ENCODE data around the gene DPEP1. TPM values are rescaled to one million over a fixed set of nuclear protein-coding genes. Genes with fewer than 3 reads are reported as not detected.

The DPEP1 gene
- total and polyA plus RNA-seq, 4 donors, result 8.5 TPM; not detected in 3

DNA sequence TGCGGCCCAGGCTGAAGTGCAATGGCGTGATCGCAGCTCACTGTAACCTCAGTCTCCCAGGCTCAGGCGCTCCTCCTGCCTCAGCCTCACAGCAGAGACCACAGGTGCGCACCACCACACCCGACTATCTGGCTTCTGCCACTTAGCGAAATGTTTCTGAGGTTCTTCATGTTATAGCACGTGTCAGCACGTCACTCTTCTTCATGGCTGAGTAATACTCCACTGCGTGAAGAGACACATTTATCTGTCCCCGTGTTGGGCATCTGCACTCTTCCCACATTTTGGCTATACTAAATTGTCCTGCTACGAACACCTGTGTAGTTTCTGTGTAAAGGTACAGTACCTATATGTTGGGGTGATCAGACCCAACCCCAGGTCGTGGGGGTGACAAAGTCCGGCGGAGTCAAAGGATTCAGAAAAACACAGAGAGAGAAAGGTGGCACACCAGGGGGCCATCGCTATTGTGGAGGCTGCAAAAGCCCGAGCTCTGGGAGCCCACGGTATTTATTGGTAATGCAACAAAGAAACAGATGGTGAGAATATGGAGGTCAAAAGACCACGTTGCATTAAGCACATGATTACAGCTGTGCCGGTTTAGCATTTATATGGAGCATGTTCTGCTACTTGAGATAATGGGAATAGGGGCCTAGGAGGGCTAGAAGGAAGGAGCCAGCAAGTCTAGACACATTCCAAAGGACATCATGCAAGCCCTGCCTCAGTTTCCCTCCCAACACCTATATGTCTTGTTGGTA, 851 bp upstream of the DPEP1 start:
- WGBS, 2 donors, result 83 to 85% methylated on average over 20 of the region's 20 CpGs
- no peaks in the 10 kb centered on the region for H3K36me3 ChIP-seq (ENCODE audit: control insufficient read depth in 1 of 2, insufficient read depth in 2 of 2, low read length in 1 of 2)
- no peaks in the 10 kb centered on the region for H3K9me3 ChIP-seq (ENCODE audit: control insufficient read depth, low read length)
- ATAC-seq (ENCODE audit: low FRiP score), result no peak
- no peaks in the 10 kb centered on the region for H3K27me3 ChIP-seq (ENCODE audit: control insufficient read depth in 1 of 2, insufficient read depth in 2 of 2, low read length in 1 of 2)
- H3K4me3 ChIP-seq (ENCODE audit: low read length in 2 of 2), result no peak overlapping the region
- no peaks in the 10 kb centered on the region for H3K4me1 ChIP-seq (ENCODE audit: control insufficient read depth in 1 of 2, insufficient read depth in 2 of 2, low read length in 2 of 2)
- H3K27ac ChIP-seq (ENCODE audit: low read depth in 1 of 2, low read length in 2 of 2), result no peak overlapping the region
- no peak for DNase-seq
- intact Hi-C loops (cut with DNase I), result no loop called here

- intact Hi-C loops (cut with DNase I), result no loop called here
- no peak overlapping the region for H3K27ac ChIP-seq (ENCODE audit: low read depth in 1 of 2, low read length in 2 of 2)
- DNase-seq (no peak), ATAC-seq (ENCODE audit: low FRiP score) (no peak)
- no peaks in the 10 kb centered on the region for H3K9me3 ChIP-seq (ENCODE audit: control insufficient read depth, low read length)
- no peaks in the 10 kb centered on the region for H3K27me3 ChIP-seq (ENCODE audit: control insufficient read depth in 1 of 2, insufficient read depth in 2 of 2, low read length in 1 of 2)
- H3K4me3 ChIP-seq (ENCODE audit: low read length in 2 of 2), result no peak overlapping the region
- H3K36me3 ChIP-seq (ENCODE audit: control insufficient read depth in 1 of 2, insufficient read depth in 2 of 2, low read length in 1 of 2), result no peaks in the 10 kb centered on the region
- 89 to 90% methylated on average over 22 of the region's 22 CpGs for WGBS, 2 donors
- H3K4me1 ChIP-seq (ENCODE audit: control insufficient read depth in 1 of 2, insufficient read depth in 2 of 2, low read length in 2 of 2), result no peaks in the 10 kb centered on the region
Observed at GRCh38 chr16:89613954-89614459, 565 bp downstream of the DPEP1 start.

GRCh38 chr16:89615176-89615575, 1.7 kb downstream of the DPEP1 start:
- intact Hi-C loops (cut with DNase I), result no loop called here
- H3K27me3 ChIP-seq (ENCODE audit: control insufficient read depth in 1 of 2, insufficient read depth in 2 of 2, low read length in 1 of 2), result no peaks in the 10 kb centered on the region
- no peaks in the 10 kb centered on the region for H3K9me3 ChIP-seq (ENCODE audit: control insufficient read depth, low read length)
- 75 to 76% methylated on average over 13 of the region's 13 CpGs for WGBS, 2 donors
- H3K27ac ChIP-seq (ENCODE audit: low read depth in 1 of 2, low read length in 2 of 2), result no peak overlapping the region
- H3K36me3 ChIP-seq (ENCODE audit: control insufficient read depth in 1 of 2, insufficient read depth in 2 of 2, low read length in 1 of 2), result no peaks in the 10 kb centered on the region
- ATAC-seq (ENCODE audit: low FRiP score) (no peak), DNase-seq (no peak)
- no peak overlapping the region for H3K4me3 ChIP-seq (ENCODE audit: low read length in 2 of 2)
- H3K4me1 ChIP-seq (ENCODE audit: control insufficient read depth in 1 of 2, insufficient read depth in 2 of 2, low read length in 2 of 2), result no peaks in the 10 kb centered on the region

DNA sequence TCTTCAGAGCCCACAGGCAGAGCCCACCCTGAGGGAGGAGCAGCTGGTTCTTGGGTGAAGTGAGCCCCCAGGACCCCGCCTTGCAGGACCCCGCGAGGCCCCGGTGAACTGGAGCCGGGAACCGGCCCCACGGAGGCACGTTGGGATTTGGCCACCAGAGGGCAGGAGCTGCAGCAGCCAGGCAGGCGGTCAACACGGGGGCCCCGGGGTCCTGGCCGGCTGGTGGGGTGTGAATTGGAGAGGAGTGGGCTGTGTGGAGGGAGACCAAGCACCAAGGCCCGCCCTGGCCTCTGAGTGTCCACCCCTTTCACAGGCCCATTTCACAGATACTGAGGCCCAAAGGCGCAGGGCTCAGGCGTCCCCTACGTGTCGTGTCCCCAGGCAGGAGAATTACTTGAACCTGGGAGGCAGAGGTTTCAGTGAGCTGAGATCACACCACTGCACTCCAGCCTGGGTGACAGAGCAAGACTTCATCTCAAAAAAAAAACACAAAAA, 2.2 kb downstream of the DPEP1 start:
- 24 to 26% methylated on average over 17 of the region's 17 CpGs for WGBS, 2 donors
- Histone ChIP-seq H3K36me3 (ENCODE audit: control insufficient read depth in 1 of 2, insufficient read depth in 2 of 2, low read length in 1 of 2) (no peaks in the 10 kb centered on the region), H3K4me3 (ENCODE audit: low read length in 2 of 2) (no peak overlapping the region), H3K9me3 (ENCODE audit: control insufficient read depth, low read length) (no peaks in the 10 kb centered on the region), H3K27ac (ENCODE audit: low read depth in 1 of 2, low read length in 2 of 2) (no peak overlapping the region), H3K27me3 (ENCODE audit: control insufficient read depth in 1 of 2, insufficient read depth in 2 of 2, low read length in 1 of 2) (no peaks in the 10 kb centered on the region), H3K4me1 (ENCODE audit: control insufficient read depth in 1 of 2, insufficient read depth in 2 of 2, low read length in 2 of 2) (no peaks in the 10 kb centered on the region)
- ATAC-seq (ENCODE audit: low FRiP score), result no peak
- DNase-seq, result no peak
- intact Hi-C loops (cut with DNase I), result no loop called here

- Histone ChIP-seq H3K9me3 (ENCODE audit: control insufficient read depth, low read length) (no peaks in the 10 kb centered on the region), H3K27ac (ENCODE audit: low read depth in 1 of 2, low read length in 2 of 2) (no peak overlapping the region), H3K27me3 (ENCODE audit: control insufficient read depth in 1 of 2, insufficient read depth in 2 of 2, low read length in 1 of 2) (no peaks in the 10 kb centered on the region), H3K36me3 (ENCODE audit: control insufficient read depth in 1 of 2, insufficient read depth in 2 of 2, low read length in 1 of 2) (no peaks in the 10 kb centered on the region), H3K4me1 (ENCODE audit: control insufficient read depth in 1 of 2, insufficient read depth in 2 of 2, low read length in 2 of 2) (no peaks in the 10 kb centered on the region), H3K4me3 (ENCODE audit: low read length in 2 of 2) (no peak overlapping the region)
- DNase-seq (no peak), ATAC-seq (ENCODE audit: low FRiP score) (no peak)
- WGBS, 2 donors, result 82 to 85% methylated on average over 20 of the region's 20 CpGs
- intact Hi-C loops (cut with DNase I), result no loop called here
Observed at GRCh38 chr16:89616623-89617022, 3.2 kb downstream of the DPEP1 start.

DNA sequence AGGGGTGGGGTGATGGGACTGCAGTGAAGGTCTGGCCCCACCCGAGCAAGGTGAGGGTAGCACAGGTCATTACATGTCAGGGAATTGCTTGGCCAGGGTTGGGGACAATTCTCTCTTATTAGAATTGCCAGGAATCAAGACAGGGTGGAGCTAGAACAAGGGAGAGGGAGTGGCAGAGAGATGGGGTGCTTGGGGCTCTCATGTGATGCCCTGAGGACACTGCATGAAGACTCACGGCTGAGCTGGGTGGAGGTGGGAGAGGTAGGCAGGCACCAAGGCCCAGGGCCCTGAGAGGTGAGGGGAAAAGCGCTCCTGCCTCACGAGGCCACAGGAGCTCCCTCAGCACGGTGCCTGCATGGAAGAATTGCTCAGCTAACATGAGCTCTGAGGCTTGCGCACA, 3.6 kb downstream of the DPEP1 start:
- H3K9me3 ChIP-seq (ENCODE audit: control insufficient read depth, low read length), result no peaks in the 10 kb centered on the region
- no peaks in the 10 kb centered on the region for H3K27me3 ChIP-seq (ENCODE audit: control insufficient read depth in 1 of 2, insufficient read depth in 2 of 2, low read length in 1 of 2)
- DNase-seq, result no peak
- WGBS, 2 donors, result 52 to 60% methylated on average over 6 of the region's 6 CpGs
- ATAC-seq (ENCODE audit: low FRiP score), result no peak
- no peak overlapping the region for H3K27ac ChIP-seq (ENCODE audit: low read depth in 1 of 2, low read length in 2 of 2)
- H3K4me3 ChIP-seq (ENCODE audit: low read length in 2 of 2), result no peak overlapping the region
- H3K4me1 ChIP-seq (ENCODE audit: control insufficient read depth in 1 of 2, insufficient read depth in 2 of 2, low read length in 2 of 2), result no peaks in the 10 kb centered on the region
- no peaks in the 10 kb centered on the region for H3K36me3 ChIP-seq (ENCODE audit: control insufficient read depth in 1 of 2, insufficient read depth in 2 of 2, low read length in 1 of 2)
- intact Hi-C loops (cut with DNase I), result no loop called here

DNA sequence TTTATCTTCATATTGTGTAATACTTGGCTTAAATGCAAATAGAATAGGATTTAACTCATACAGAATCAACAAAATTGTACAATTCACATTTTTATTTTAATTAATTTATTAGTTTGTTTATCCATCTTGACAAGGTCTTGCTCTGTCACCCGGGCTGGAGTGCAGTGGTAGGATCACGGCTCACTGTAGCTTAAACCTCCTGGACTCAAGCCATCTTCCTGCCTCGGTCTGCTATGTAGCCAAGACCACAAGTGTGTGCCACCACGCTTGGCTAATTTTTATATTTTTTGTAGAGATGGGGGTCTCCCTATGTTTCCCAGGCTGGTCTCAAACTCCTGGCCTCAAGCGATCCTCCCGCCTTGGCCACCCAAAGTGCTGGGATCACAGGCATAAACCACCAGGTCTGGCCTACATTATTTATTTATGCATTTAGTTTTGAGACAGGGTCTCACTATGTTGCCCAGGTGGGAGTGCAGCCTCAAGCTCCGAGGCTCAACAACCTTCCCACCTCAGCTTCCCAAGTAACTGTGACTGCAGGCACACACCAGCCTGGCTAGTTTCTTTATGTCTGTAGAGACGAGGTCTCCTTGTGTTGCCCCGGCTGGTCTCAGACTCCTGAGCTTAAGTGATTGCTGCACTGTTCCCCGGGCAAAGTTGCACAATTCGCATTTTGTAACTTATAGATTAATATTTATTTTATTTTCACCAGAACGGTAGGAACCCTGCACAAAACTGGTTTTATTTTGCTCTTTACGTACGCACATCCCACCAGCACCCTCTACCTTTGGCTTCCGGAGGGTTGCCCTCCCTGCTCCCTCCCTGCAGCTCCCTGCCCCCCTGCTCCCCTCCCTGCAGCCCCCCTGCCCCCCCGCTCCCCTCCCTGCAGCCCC, 4.9 kb downstream of the DPEP1 start:
- Histone ChIP-seq H3K4me3 (ENCODE audit: low read length in 2 of 2) (no peak overlapping the region), H3K9me3 (ENCODE audit: control insufficient read depth, low read length) (no peaks in the 10 kb centered on the region), H3K36me3 (ENCODE audit: control insufficient read depth in 1 of 2, insufficient read depth in 2 of 2, low read length in 1 of 2) (no peaks in the 10 kb centered on the region), H3K4me1 (ENCODE audit: control insufficient read depth in 1 of 2, insufficient read depth in 2 of 2, low read length in 2 of 2) (no peaks in the 10 kb centered on the region), H3K27me3 (ENCODE audit: control insufficient read depth in 1 of 2, insufficient read depth in 2 of 2, low read length in 1 of 2) (no peaks in the 10 kb centered on the region), H3K27ac (ENCODE audit: low read depth in 1 of 2, low read length in 2 of 2) (no peak overlapping the region)
- WGBS, 2 donors, result 48 to 49% methylated on average over 16 of the region's 16 CpGs
- ATAC-seq (ENCODE audit: low FRiP score), result no peak
- DNase-seq, result no peak
- intact Hi-C loops (cut with DNase I), result no loop called here

- DNase-seq (no peak), ATAC-seq (ENCODE audit: low FRiP score) (no peak)
- 17 to 20% methylated on average over 12 of the region's 12 CpGs for WGBS, 2 donors
- intact Hi-C loops (cut with DNase I), result no loop called here
- Histone ChIP-seq H3K27ac (ENCODE audit: low read depth in 1 of 2, low read length in 2 of 2) (no peak overlapping the region), H3K9me3 (ENCODE audit: control insufficient read depth, low read length) (no peaks in the 10 kb centered on the region), H3K36me3 (ENCODE audit: control insufficient read depth in 1 of 2, insufficient read depth in 2 of 2, low read length in 1 of 2) (no peaks in the 10 kb centered on the region), H3K4me3 (ENCODE audit: low read length in 2 of 2) (no peak overlapping the region), H3K27me3 (ENCODE audit: control insufficient read depth in 1 of 2, insufficient read depth in 2 of 2, low read length in 1 of 2) (no peaks in the 10 kb centered on the region), H3K4me1 (ENCODE audit: control insufficient read depth in 1 of 2, insufficient read depth in 2 of 2, low read length in 2 of 2) (no peaks in the 10 kb centered on the region)
Observed at GRCh38 chr16:89619840-89620239, 6.4 kb downstream of the DPEP1 start.

Measured in aorta (tissue), 5 donors.